Gastrocnemius medialis (tissue), 4 donors: ENCODE results near the gene NGRN. TPM values are rescaled to one million over a fixed set of nuclear protein-coding genes. Genes with fewer than 3 reads are reported as not detected.
A peak's percentile ranks its signal among the peaks of the same experiment; 100 is the strongest.

Source experiments
- ATAC-seq, 2 donors: fragments of 150-250 bp; one replicate each; pipeline ENCODE4 v1.9.1; 2016
- DNase-seq, 2 donors: peaks; one replicate each; pipeline ENCODE4 v3.0.0-alpha.2; 2019
- H3K27ac ChIP-seq, 4 donors: fragments of 200-600 bp; sonication (generic); 1 replicate in 1 of 4; 2 replicates in 3 of 4; pipeline ENCODE4 v1.5.1; 2016 to 2018; ENCODE audit warnings: mild to moderate bottlenecking in 2 of 4, moderate library complexity in 1 of 4
- H3K27me3 ChIP-seq, 3 donors: fragments of 200-600 bp; sonication (generic) in 2 of 3; 1 replicate in 1 of 3; 2 replicates in 2 of 3; pipeline versions ENCODE4 v1.5.1 to v1.6.0; 2016 to 2019; ENCODE audit warnings: mild to moderate bottlenecking in 1 of 3, moderate library complexity in 1 of 3
- H3K36me3 ChIP-seq, 2 donors: fragments of 200-600 bp; sonication (generic) in 1 of 2; one replicate each; pipeline ENCODE4 v1.5.1; 2017 to 2018
- H3K4me1 ChIP-seq, 2 donors: fragments of 200-600 bp; sonication (generic) in 1 of 2; one replicate each; pipeline ENCODE4 v1.5.1; 2016 to 2017; ENCODE audit warnings: mild to moderate bottlenecking in 2 of 2
- H3K4me3 ChIP-seq, 4 donors: fragments of 200-600 bp; sonication (generic) in 3 of 4; 1 replicate in 1 of 4; 2 replicates in 3 of 4; pipeline ENCODE4 v1.5.1; 2016 to 2019; ENCODE audit warnings: mild to moderate bottlenecking in 2 of 4
- H3K9me3 ChIP-seq, 3 donors: fragments of 200-600 bp; sonication (generic) in 2 of 3; 1 replicate in 1 of 3; 2 replicates in 2 of 3; pipeline ENCODE4 v1.5.1; 2016 to 2019
- POLR2A ChIP-seq, 2 donors: fragments of 450-650 bp; IDR thresholded peaks; one replicate each; pipeline ENCODE4 v1.6.1; 2017; ENCODE audit warnings: antibody characterized with exemption in 2 of 2, mild to moderate bottlenecking in 2 of 2, moderate library complexity in 2 of 2
- in situ Hi-C, 4 donors: fragments of 200-750 bp; cut with MboI; loops; one replicate each; pipeline versions ENCODE4 v1.15.0 to v1.8.0; 2017; ENCODE audit warnings: low sequenced_read_pairs in 4 of 4
- intact Hi-C: fragments of 100-400 bp; cut with DNase I; formaldehyde crosslinking; loops from one replicate; pipeline ENCODE4 v1.15.1; 2023; ENCODE audit warnings: low total_unique reads
- total RNA-seq, 4 donors: library from RNA; depleted of rRNA; stranded (reverse); fragments of >200 nt; gene quantifications; one replicate each; pipeline versions ENCODE4 v1.1.0 to v1.2.3, GENCODE V29; 2016
- TF ChIP-seq, protein P1 (sequence below), 5 experiments: fragments of 450-650 bp in 3 of 5; fragments of 200-600 bp in 2 of 5; sonication (generic) in 2 of 5; IDR thresholded peaks in 4 of 5; conservative IDR thresholded peaks in 1 of 5; 1 replicate in 4 of 5; 2 replicates in 1 of 5; pipeline ENCODE4 v1.5.1; 2016 to 2019; ENCODE audit warnings: antibody characterized with exemption in 5 of 5, mild to moderate bottlenecking in 3 of 5, moderate library complexity in 3 of 5

The NGRN gene
- total RNA-seq, 4 donors from 2014 or later: 160 to 323 (median 274) TPM

DNA sequence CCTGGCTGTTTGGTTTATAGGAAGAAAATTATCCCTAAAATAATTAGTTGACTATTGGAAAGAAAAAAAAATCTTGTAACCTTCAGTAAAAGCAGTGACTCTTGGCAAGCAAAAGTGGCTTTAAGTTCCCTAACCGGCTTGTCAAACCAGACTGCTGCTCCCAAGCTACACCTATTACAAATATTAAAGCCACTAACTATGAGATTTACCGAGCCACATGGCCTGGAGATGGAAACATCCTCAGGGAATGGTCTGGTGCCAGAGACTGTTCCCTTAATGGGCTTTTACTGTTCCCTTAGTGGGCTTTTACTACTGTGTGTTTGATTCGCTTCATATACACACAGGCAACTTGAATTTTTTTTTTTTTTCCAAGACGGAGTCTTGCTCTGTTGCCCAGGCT lies 50.7 kb downstream of the NGRN start:
- H3K36me3 ChIP-seq: no peaks in the 10 kb centered on the region
- peaks cover 16 to 17% of the 10 kb centered on the region in 2 donors for H3K4me1 ChIP-seq
- TF ChIP-seq, protein P1, sequence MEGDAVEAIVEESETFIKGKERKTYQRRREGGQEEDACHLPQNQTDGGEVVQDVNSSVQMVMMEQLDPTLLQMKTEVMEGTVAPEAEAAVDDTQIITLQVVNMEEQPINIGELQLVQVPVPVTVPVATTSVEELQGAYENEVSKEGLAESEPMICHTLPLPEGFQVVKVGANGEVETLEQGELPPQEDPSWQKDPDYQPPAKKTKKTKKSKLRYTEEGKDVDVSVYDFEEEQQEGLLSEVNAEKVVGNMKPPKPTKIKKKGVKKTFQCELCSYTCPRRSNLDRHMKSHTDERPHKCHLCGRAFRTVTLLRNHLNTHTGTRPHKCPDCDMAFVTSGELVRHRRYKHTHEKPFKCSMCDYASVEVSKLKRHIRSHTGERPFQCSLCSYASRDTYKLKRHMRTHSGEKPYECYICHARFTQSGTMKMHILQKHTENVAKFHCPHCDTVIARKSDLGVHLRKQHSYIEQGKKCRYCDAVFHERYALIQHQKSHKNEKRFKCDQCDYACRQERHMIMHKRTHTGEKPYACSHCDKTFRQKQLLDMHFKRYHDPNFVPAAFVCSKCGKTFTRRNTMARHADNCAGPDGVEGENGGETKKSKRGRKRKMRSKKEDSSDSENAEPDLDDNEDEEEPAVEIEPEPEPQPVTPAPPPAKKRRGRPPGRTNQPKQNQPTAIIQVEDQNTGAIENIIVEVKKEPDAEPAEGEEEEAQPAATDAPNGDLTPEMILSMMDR (IDR thresholded peaks at IDR 0.05 in 4 of 5, conservative IDR thresholded peaks at IDR 0.05 in 1 of 5): no peak
- TF ChIP-seq POLR2A (IDR thresholded peaks at IDR 0.05): no peak
- H3K9me3 ChIP-seq: no peaks in the 10 kb centered on the region
- no peak for ATAC-seq
- no peak for DNase-seq
- intact Hi-C loops: no loop called here
- H3K4me3 ChIP-seq: no peak overlapping the region
- H3K27ac ChIP-seq: peak overlapping the region; percentile 60 to 83 (median 72)
- in situ Hi-C loops: loop anchor here (25.0 kb wide), 2 partner anchors 296 to 571 kb away; partner anchors contain the start of gene FES (in 4 of the 4)
- no peaks in the 10 kb centered on the region for H3K27me3 ChIP-seq

DNA sequence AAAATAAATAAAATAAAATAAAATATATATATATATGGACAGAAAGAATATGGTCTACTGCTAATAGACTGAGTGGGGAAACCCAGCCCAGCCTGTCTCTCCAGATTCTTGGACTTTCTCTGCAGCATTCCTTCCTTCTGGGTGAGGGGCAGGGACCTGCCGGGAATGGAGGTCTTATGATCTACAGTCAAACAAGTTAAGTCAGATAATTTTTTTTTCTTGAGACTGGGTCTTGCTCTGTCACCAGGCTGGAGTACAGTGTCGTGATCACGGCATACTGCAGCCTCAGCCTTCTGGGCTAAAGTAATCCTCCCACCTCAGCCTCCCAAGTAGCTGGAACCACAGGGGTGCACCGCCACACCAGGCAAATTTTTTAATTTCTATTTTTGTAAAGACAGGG lies 53.1 kb downstream of the NGRN start:
- Histone ChIP-seq H3K27me3 (no peaks in the 10 kb centered on the region), H3K36me3 (no peaks in the 10 kb centered on the region), H3K27ac (no peak overlapping the region), H3K9me3 (no peaks in the 10 kb centered on the region), H3K4me1 (peaks cover 16 to 17% of the 10 kb centered on the region in 2 donors), H3K4me3 (no peak overlapping the region)
- ATAC-seq (no peak), DNase-seq (no peak)
- no peak for TF ChIP-seq POLR2A (IDR thresholded peaks at IDR 0.05)
- TF ChIP-seq, protein P1 (IDR thresholded peaks at IDR 0.05 in 4 of 5, conservative IDR thresholded peaks at IDR 0.05 in 1 of 5): no peak
- in situ Hi-C loops (loop anchor here (25.0 kb wide), 2 partner anchors 294 to 569 kb away; partner anchors contain the start of gene FES (in 4 of the 4)), intact Hi-C loops (no loop called here)

DNA sequence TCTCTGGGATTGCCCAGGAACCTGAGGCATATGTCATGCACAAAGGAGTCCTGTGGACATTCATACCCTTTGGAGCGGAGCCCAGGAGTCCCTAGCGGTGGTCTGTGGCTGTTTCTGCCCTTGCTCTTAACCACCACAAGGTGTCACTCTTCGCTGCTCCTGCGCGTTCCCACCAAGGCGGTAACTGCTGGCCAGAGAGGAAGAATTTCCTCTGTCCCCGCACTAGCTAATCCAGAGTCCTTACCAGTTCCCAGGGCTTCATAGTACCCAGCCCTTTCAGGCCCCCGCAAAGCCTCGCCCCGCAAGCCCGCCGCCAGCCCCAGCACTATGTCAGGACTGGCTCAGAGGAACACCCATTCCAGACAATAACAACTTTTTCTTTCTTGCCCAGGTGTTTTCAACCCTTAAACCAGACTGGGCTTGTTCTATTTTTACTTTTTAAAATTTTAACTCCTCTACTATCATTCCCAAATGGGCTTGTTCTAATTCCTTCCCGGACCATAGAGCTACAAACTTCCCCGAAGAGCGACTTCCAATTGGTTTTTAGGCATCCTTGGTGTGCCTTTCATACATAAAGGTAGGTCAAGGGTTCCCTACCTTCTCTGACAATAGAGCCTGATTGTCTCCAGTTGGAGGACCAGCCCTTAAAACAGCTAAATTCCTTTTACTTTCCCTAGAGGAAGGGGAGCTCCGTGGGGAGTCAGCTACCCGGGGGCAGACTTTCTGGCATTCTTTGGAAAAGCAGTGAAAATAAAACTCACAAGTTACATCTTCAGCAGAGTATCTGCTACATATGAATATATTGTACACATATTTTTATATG lies 54.8 kb downstream of the NGRN start:
- H3K27ac ChIP-seq: peak overlapping the region in 3 of 4 donors; percentile 2 to 56 (median 40)
- in situ Hi-C loops: loop anchor here (10.0 to 25.0 kb wide), 3 partner anchors 155 to 567 kb away; partner anchors contain the start of gene FES (in 4 of the 4)
- ATAC-seq (peak; percentile 79 to 83), DNase-seq (peak; percentile 65 to 82)
- no peaks in the 10 kb centered on the region for H3K27me3 ChIP-seq
- no peaks in the 10 kb centered on the region for H3K36me3 ChIP-seq
- no peak for TF ChIP-seq POLR2A (IDR thresholded peaks at IDR 0.05)
- TF ChIP-seq, protein P1 (IDR thresholded peaks at IDR 0.05 in 4 of 5, conservative IDR thresholded peaks at IDR 0.05 in 1 of 5): peak; percentile 94 to 99 (median 98)
- no peaks in the 10 kb centered on the region for H3K9me3 ChIP-seq
- H3K4me1 ChIP-seq: peaks cover 12 to 16% of the 10 kb centered on the region in 2 donors
- H3K4me3 ChIP-seq: peak overlapping the region in 2 of 4 donors; percentile 10 to 37
- intact Hi-C loops: loop anchor here (1.0 to 10.0 kb wide), 3 partner anchors 162 to 565 kb away; partner anchors contain the start of gene FES

DNA sequence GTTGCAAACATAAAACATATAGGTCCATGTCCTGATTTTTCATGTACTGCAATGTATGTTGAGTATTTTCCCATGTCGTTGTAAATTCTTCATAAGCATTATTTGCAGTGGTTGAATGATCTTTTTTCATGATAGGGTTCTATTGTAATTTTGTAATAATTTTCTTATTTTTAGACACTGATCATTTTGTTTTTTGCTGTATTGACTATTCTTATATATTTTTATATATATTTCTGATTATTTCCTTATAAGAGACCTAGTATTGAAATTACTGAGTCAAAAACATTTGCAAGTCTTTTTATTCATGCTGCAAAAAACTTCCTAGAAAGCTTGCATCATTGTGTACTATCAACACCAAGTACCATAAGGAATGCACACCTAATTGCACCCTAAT lies 55.4 kb downstream of the NGRN start:
- intact Hi-C loops (loop anchor here (1.0 to 10.0 kb wide), 3 partner anchors 161 to 564 kb away; partner anchors contain the start of gene FES), in situ Hi-C loops (loop anchor here (10.0 to 25.0 kb wide), 3 partner anchors 154 to 566 kb away; partner anchors contain the start of gene FES (in 4 of the 4))
- peaks cover 6 to 11% of the 10 kb centered on the region in 2 donors for H3K4me1 ChIP-seq
- no peaks in the 10 kb centered on the region for H3K9me3 ChIP-seq
- H3K36me3 ChIP-seq: no peaks in the 10 kb centered on the region
- no peaks in the 10 kb centered on the region for H3K27me3 ChIP-seq
- DNase-seq (no peak), ATAC-seq (no peak)
- no peak overlapping the region for H3K4me3 ChIP-seq
- TF ChIP-seq POLR2A (IDR thresholded peaks at IDR 0.05): no peak
- TF ChIP-seq, protein P1 (IDR thresholded peaks at IDR 0.05 in 4 of 5, conservative IDR thresholded peaks at IDR 0.05 in 1 of 5): no peak
- no peak overlapping the region for H3K27ac ChIP-seq

Other genes with a start within 250 kb of the NGRN start
- gene IDH2, start 163.2 kb upstream of the NGRN start, total RNA-seq: 100 to 1,000 TPM; 349 to 547 (median 423) TPM
- gene SEMA4B, start 64.3 kb upstream of the NGRN start, total RNA-seq: 10 to 100 TPM in 1 of 4 donors, 1 to 10 TPM in 3; 2.1 to 12.1 (median 6.4) TPM
- gene CIB1, start 31.7 kb upstream of the NGRN start, total RNA-seq: 10 to 100 TPM; 15.5 to 43.4 (median 30.7) TPM
- 1 to 10 TPM; 1.8 to 6.9 (median 4.3) TPM for gene GDPGP1, start 31.5 kb upstream of the NGRN start, total RNA-seq
- not detected for gene TTLL13, start 16.1 kb upstream of the NGRN start, total RNA-seq
- 10 to 100 TPM in 1 of 4 donors, 1 to 10 TPM in 3; 2.1 to 17.1 (median 5.4) TPM for gene ZNF774, start 86.6 kb downstream of the NGRN start, total RNA-seq
- gene IQGAP1, start 122.6 kb downstream of the NGRN start, total RNA-seq: 10 to 100 TPM; 39.1 to 92.7 (median 59.1) TPM